ENCODE data around the gene CYP2W1.

- TF ChIP-seq CTCF (conservative IDR thresholded peaks at IDR 0.05; ENCODE audit: low read depth, low read length) (no peak), EZH2 (IDR thresholded peaks at IDR 0.05; ENCODE audit: low read length, unreplicated experiment) (no peak)
These were observed 29.2 kb downstream of the CYP2W1 start for GRCh38 chr7:1012004-1012715.

Measured in PC-3 (cell line).